ENCODE results near the gene PIAS4.

Gene PIAS4

DNA sequence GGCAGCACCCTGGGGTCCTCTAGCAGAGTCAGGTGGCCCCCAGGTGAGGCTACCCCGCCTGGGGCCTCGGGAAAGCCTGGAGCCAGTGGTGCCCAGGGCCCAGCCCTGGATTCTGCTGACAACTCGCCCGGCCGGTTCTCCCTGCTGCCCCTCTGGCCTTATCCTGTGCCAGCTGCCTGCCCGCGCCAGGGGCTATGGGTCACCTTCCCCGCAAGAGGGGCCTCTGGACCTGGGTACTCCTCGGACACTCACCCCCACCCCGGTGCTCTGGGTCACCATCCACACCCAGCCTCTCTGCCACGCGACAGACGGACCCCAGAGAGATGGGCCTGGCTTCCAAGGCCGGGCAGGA is 35.2 kb downstream of the PIAS4 start:
- no peak for DNase-seq (ENCODE audit: low read depth)

DNA sequence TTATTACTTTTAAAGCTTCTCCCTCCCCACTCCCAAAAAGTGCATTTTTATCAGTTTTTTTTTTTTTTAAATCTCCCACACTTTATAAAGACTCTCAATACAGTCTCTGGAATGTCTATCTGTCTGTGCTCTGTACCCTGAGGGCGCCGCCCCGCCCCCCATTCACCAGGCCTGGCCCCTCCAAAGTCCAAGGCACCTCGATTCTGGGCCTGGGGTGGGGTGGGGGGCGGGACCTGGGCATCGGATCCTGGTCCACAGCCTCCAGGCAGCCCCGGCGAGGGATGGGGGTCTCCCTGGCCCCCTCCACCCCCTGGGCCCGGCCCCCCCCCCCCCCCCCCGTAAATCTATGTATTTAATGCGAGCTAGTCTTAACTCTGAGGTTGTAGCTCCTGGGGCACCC is 35.9 kb downstream of the PIAS4 start:
- DNase-seq (ENCODE audit: low read depth) = no peak

DNA sequence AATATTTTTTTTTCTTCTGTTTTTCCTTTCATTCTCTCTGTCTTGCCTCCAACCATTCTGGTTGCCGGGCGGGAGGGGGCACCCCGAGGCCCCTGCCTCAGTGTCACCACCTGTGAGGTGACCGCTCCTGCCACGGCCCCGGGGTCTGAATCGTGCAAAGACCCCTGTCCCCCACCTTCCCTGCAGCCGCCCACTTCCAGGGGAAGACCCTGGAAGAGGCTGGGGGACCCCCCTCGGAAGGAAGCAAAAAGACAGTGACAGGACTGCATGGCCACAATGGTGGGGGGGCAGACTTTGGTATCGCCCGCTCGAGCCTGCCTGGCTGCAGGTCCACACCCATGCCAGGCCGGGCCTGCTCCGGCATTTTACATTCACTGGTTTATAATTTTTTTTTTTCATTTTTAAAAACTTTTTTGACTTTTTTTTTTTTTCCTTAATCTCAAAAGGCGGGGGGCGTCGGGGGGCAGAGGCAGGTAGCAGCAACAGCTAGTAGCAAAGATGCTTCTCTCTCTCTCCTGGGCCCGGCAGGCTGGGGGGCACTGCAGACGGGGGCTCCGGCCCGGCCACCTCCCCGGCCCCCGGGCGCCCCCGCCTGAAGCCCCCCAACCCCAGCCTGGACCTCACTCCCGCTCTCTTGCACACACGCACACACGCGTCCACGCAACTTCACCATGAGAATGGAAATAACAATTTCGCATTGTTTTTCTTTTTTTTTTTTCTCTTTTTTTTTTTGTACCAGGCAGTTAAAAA is 36.6 kb downstream of the PIAS4 start:
- no peak for DNase-seq (ENCODE audit: low read depth)

DNA sequence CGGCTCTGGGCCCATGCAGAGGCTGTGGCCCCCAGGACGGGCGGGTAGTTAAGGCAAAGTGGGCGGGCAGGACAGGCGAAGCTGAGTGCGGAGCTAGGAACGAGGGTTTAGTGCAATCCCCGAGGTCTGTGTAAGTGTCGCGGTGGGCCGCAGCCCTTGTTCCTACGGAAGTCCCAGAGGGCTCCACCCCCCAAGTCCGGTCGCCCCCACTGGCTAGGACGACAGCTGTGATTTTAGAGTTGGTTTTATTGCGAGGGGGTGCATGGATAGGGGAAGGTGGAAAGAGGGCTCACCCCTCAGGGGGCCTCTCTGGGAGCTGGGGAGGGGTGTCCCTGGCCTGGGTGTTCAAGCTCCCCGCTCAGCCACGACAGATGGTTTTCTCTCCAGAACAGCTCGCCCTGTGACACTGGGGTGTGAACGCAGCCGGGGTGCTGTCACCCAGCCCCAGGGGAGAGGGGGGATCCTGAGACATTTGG is 37.5 kb downstream of the PIAS4 start:
- no peak for DNase-seq (ENCODE audit: low read depth)

DNA sequence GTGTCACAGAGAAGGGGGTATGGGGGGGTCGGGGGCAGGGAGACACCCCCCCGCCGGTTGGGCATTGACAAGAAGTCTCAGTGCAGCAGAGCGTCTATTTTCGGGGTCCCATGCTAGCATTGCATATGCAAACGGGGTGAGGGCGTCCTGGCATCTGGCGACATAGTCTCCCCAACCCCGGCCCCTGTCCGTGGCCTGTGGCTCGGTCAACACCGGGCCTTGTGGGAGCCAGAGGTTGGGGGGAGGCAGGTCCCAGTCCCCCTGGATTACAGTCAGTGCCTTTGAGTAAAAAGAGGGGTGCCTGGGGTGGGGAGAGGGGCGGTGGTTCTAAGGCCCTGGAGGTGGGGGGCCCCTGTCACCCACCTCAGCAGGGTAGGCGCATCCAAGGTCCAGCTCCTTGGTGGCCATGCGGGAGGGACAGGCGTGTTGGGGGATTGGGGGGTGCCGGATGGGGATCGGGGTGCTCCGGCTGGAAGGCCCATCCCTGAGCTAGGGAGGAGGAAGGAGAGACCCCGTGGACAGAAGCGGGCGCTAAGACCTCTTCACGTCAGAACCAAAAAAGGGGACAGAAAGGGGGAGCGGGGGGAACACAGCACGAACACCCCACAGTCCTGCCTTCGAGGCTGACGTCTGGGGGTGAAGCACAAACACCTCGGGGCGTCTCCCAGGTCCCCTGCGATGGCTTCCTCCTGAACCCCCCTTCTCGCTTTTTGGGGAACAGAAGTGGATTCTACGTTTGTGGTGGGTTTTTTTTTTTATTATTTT is 38.2 kb downstream of the PIAS4 start:
- no peak for DNase-seq (ENCODE audit: low read depth)

DNA sequence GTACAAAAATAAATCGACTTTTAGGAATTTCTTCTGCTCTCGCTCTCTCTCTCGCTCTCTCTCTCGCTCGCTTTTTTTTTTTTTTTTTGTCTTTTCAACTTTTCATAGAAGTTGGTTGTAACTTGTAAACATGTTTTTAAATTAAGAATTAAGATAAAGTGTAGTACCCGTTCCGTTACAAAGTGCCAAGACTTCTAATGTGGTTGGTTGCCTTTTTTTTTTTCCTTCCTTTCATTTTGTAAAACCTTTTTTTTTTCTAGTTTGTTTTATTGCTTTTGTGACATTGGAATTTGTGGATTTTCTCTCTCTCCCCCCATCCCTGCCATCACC is 38.8 kb downstream of the PIAS4 start:
- no peak for DNase-seq (ENCODE audit: low read depth)

DNA sequence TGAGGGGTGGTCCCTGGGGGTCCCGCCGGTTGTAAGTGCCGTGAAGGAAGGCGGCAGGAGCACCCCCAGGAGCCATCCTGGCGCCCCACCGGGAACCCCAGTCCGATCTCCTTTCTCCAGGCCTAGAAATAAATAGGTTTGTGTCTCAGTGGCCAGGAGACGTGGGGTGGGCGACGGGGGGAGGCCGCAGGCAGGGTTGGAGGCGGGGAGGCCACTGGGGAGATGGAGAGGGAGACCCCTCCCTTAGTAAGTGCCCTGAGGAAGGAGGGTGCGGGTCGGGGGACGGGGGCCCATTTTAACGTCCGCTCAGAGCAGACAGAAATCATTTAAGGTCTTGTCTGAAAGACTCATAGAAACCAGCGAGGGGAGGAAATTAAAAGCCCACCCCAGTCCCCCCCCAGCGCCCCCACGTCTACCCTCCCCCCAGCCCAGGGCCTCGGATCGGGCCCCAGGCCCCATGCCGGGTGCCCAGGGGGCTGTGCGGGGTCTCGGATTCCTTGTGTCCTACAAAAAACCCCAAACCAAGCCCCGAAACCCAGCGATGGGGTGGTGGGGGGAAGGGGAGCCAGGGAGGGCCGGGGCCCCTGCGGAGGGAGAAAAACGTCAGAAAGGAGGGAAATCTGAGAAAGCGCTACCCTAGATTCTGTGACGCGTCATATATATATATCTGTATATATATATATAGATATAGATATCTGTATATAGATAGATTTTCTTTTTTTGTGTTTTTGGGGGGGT is 39.6 kb downstream of the PIAS4 start:
- no peak for DNase-seq (ENCODE audit: low read depth)

DNA sequence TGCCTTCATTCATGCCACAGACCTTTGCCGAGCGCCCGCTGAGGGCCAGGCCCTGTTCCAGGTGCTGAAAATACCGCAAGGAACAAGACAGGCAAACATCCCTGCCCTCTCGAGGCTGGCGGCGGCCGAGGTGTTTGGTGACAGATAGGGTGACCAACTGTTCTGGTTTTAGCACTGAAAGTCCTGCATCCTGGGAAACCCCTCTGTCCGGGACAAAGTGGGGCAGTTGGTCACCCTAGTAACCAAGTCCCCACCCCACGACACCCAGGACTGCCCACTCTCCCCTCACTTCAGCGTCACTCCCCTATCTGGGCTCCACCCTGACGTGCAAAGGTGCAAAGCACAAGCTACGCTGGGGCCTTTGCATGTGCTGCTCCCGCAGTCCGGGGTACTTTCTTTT is 41.9 kb downstream of the PIAS4 start:
- DNase-seq (ENCODE audit: low read depth) = no peak

DNA sequence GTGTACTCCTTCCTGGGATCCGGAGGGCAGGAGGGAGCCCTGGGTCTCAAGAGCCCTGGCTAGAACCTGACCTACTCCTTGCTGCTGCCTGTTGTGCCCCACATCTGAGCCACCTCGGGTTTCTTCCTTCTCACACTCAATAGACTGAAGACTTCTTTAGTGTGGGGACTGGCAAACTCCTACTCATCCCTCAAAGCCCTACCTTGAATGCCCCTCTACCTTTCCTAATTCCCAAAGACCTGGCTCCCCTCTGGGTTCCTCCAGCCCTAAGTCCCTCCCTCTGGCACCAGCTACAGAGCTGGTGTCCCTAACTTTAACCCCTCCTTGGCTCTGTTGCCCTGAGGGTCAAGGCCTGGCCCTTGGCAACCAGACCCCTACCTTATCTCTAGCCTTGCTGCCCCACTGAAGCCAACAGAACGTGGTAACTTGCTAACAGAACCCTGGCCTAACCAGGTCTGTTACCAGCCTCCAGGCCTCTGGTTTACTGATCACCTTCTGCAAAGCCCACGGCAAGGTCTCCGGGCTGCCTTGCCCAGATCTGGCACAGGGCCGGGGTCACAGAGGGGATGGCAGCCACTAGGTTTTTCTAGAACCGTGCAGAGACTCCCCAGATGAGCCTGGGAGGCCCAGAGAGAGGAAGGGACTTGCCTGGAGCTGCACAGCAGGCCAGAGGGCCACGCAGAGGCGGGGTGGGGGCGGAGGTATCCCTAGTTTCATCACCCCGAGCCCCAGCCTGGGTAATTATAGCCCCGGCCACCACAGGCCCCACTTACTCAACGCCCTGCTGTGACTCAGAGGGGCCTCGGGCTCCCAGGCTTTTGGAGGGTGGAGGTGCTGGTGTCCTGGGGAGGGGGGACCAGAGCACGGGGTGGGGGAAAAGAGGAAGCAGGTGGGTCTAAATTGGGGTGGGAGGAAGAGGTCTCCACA is 43.9 kb downstream of the PIAS4 start:
- DNase-seq (ENCODE audit: low read depth) = no peak

DNA sequence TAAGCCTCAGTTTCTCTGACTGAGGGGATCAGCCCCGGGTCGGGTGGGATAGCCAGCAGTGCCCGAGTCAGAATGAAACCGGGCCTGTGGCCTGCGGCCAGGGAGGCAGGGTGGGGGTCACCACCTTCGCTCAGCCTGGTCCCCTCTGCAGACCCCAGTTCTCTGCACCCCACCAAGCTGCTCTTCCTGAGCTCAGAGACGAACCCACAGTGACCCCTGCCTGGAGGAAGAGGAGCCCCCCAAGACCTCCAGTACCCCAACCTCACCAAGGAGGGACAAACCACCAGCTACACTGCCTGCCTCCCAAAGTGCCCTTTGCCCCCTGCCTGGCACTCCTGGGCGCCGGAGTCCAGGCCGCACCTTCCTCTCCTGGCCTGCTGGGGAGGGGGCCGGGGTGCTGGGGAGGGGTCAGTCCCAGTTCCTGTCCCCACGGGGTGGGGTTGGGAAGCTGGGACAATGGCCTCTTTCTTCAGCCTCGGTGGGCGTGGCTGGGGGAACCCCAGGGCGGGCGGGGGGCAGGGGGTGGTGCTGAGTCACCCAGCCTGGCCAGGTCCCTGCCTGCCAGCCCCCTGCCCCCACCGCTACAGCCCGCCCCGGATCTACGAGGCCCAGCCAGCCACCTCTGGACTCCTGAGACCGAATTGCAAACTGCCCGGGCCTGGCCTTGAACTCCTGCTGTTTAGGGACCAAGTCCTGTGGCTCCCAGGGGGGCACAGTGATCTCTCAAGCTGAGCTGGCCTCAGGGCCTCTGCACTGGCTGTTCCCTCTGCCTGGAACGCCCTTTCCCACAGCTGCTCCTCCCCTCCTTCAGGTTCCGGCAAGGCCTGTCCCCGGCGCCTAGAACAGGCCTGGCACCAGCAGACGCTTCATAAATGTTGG is 44.8 kb downstream of the PIAS4 start:
- no peak for DNase-seq (ENCODE audit: low read depth)

DNA sequence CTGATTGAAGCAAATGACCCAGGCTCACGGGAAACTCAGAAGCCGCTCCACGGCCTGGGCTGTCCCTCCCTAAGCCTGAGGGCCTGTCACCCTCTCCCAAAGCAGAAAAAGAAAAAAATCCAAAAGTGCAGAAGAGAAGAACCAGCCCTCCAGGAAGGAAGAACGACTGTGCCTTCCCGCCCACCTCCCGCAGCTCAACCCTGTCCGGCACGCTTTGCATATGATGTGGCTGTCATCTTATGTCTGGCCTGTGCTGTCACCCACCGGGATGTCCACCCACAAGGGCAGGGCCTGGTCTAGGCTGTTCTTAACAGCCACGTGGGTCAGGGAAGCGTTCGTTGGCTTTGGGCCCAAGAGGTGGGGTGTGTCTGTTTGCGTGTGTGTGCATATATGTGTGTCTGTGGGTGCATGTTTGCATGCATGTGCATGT is 45.5 kb downstream of the PIAS4 start:
- no peak for DNase-seq (ENCODE audit: low read depth)

DNA sequence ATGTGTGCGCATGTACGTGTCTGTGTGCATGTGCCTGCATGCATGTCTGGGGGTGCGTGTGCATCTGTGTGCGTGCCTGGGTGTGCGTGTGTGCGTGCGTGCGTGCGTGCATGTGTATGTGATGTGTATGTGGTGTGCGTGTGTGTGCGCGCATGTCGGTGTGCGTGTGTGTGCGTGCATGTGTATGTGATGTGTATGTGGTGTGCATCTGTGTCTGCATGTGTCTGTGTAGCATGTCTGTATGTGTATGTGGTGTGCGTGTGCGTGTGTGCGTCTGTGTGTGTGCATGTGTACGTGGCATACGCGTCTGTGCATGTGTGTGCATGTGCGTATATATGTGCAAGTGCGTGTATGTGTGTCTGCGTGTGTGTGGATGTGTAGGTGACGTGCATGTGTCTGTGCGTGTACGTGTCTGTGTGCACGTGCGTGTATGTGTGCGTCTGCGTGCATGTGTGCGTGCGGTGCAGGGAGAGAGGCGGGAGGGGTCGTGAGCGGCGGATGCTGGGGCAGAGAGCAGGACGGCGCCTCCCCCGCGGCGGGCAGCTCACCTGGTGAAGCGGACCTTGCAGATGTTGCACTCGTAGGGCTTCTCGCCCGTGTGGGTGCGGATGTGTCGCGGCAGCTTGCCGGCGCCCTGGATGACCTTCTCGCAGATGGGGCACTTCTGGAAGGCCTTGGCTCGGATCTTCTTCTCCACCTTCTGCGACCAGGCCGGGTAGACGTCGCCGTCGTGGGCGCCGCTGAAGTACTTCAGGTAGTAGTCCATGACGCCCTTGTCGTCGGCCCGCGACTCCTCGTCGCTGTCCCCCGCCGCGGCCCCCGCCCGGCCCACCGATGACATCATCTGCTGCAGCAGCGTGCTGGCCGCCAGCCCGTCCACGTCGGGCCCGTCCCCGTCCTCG is 46.1 kb downstream of the PIAS4 start:
- no peak for DNase-seq (ENCODE audit: low read depth)

DNA sequence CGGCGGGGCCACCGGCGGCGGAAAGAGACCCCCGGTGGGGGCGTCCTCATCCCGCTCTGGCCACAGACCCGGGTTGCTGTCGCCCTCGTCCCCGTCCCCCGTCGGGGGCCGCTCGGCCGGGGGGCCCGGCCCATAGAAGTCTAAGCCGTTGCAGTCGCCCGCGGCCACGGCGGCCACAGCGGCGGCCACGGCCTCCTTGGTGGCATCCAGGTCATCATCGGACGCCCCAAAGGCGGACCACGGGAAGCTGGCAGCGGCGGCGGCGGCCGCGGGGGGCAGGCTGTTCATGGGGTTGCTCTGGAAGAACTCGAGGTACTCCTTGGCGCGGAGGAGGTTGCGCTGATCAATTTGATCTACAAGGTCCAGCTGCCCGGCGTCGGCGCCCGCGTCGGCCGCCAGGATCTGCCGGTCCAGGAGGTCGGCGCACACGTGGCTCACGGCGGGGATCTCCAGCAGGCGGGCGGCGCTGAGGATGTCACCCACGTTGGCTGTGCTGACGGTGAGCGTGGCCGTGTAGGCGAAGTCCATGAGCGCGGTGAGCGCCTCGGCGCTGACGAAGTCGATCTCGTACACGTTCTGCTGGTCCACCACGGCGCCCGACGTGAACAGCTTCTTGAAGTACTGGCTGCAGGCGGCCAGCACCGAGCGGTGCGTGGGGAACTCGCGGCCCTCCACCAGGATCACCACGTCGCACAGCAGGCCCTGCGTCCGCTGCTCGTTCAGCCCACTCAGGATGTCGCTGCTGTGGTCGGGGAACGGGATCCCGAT is 47.1 kb downstream of the PIAS4 start:
- no peak for DNase-seq (ENCODE audit: low read depth)

DNA sequence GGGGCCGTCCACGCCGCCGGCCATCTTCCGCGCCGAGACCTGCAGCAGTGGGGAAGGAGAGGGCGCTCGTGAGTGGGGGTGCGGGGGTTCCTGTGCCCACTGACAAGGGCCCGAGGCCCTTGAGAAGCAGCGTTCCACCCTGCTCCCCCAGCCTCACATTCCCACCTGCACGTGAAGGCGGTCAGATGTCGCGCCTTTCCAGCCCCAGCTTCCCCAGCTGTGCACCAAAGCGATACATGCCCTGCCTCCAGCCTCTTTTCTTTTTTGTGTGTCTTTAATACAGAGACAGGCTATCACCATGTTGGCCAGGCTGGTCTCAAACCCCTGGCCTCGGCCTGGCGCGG is 47.6 kb downstream of the PIAS4 start:
- DNase-seq (ENCODE audit: low read depth) = no peak

DNA sequence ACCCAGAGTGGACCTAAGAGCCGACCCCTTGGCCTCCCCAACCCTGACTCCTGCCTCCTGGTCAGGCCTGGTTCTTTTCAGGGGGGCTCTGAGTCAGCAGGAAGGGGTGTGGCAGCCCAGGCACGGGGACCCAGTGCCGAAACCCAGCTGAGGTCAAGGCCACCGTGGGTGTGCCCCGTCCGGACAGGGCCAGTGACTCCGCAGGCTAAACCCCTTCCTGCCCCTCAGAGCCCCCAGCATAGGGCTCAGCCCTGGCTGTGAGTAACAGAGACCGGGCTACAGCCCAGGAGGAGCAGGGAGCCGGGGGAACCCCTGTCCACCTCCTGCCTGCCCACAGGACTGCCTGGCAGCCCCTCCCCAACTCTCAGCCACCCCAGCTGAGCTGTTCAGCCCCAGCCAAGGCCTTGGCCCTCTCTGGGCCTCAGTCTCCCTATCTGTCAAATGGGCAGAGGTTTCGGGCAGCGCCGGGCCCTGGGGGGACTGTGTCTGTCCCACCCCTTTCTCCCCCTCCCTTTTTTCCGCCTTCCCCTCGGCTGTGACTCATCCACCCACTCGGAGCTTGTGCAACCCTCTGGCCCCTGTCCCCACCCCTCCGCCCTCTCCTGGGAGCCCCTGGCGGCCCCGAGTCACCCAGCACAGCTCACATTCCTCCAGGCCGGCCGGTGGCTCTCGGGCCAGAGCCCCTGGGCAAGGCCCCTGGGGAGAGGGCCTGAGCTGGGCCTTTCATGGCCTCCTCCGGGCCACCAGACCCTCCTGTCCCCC is 50.6 kb downstream of the PIAS4 start:
- DNase-seq (ENCODE audit: low read depth) = peak; percentile 69

DNA sequence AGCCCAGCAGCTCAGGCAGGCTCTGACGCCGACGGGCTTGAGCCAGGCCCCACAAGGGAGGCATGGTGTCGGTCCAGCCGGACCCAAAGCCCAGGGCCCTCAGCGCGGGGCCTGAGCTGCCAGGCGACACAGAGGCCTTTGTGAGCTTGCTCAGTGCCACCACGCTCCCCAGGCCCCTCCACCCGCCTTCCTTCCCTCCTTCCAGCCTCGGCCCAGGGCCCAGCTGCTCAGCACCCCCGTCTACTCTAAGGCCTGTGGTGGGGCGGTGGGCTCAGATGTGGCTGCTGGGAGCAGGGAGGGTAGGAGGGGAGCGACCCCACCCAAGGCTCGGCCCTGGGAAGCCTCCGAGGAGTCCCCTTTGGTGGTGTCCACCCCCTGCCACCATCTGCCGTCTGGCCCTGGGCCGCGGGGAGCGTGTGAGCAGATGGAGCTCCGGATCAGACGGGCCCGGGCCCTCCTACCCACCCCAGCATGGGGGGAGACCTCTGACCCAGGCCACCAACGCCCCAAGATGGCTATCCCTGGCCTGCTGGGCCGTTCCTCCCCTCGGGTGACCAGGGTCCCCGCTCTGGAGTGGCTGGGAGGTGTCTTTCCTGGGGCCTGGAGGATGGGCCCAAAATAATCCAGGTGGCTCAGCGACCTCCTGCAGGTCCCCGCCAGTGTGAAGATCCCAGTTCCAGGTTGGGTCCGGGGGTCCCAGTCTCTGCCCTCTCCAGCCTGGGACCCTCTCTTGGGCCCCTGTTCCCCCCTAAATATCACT is 51.3 kb downstream of the PIAS4 start:
- DNase-seq (ENCODE audit: low read depth) = no peak

DNA sequence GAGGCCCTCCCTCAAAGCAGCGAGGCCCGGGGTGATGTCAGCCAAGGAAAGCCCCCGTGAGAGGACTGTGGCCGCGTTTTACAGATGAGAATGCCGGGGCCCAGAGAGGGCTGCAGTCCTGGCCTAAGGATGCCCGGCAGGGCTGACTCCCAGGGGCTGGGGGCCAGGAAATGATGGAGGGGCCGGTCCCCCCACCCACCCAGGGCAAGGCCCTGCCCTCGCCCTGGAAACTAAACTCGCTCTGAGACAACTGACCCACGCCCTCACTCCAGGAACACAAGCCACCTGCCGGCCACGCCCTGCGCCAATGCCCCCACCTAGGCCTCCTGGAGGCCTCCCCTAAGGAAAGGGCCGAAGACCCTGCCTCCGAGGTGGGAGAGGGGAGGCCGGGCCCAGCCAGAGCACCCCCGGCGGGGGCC is 51.9 kb downstream of the PIAS4 start:
- DNase-seq (ENCODE audit: low read depth) = no peak

Measured in activated gamma-delta T cell treated with anti-CD3 and anti-CD28 coated beads, Interleukin-2, amount 50 U/mL, for 16 hours (primary cell).